ENCODE data around the gene NMUR1.

Gene NMUR1

GRCh38 chr2:231482806-231483391 is 47.3 kb downstream of the NMUR1 start:
- peak; percentile 77 for DNase-seq

GRCh38 chr2:231480781-231481180 is 49.5 kb downstream of the NMUR1 start:
- no peak for DNase-seq

- DNase-seq: no peak
These were observed 50.8 kb downstream of the NMUR1 start for GRCh38 chr2:231479455-231479854.

- DNase-seq: no peak
These were observed 53.3 kb downstream of the NMUR1 start for GRCh38 chr2:231476920-231477319.

- DNase-seq: no peak
These were observed 54.3 kb downstream of the NMUR1 start for GRCh38 chr2:231475965-231476364.

Data from CD4-positive, alpha-beta T cell treated with Interleukin-6 for 4 hours (primary cell).